ENCODE results near the gene TRPV3.

GRCh38 chr17:3556916-3557767, 470 bp downstream of the TRPV3 start:
- TF ChIP-seq, protein P1, sequence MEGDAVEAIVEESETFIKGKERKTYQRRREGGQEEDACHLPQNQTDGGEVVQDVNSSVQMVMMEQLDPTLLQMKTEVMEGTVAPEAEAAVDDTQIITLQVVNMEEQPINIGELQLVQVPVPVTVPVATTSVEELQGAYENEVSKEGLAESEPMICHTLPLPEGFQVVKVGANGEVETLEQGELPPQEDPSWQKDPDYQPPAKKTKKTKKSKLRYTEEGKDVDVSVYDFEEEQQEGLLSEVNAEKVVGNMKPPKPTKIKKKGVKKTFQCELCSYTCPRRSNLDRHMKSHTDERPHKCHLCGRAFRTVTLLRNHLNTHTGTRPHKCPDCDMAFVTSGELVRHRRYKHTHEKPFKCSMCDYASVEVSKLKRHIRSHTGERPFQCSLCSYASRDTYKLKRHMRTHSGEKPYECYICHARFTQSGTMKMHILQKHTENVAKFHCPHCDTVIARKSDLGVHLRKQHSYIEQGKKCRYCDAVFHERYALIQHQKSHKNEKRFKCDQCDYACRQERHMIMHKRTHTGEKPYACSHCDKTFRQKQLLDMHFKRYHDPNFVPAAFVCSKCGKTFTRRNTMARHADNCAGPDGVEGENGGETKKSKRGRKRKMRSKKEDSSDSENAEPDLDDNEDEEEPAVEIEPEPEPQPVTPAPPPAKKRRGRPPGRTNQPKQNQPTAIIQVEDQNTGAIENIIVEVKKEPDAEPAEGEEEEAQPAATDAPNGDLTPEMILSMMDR (IDR thresholded peaks at IDR 0.05; ENCODE audit: low read depth, low read length): no peak
- no peak for TF ChIP-seq EZH2phosphoT487 (IDR thresholded peaks at IDR 0.05; ENCODE audit: low read depth)

Measured in OCI-LY3 (cell line).